PC-3 (cell line): ENCODE results near the gene USP22. TPM values are rescaled to one million over a fixed set of nuclear protein-coding genes. Genes with fewer than 3 reads are reported as not detected.

ENCODE experiments used
- ATAC-seq: fragments of 200-7000 bp; cut with Tn5 transposase; 2 replicates; pipeline ENCODE4 v1.9.1; 2020; ENCODE audit warnings: mild to moderate bottlenecking, moderate library complexity
- BruUV-seq: library from RNA; stranded (reverse); fragments of 400-500 nt; replicated peaks from 2 replicates; lab custom pipeline; 2021; lab: Mats Ljungman, UMichigan
- CTCF ChIA-PET: fragments of 300-600 bp; sonication (Branson Sonifier 250); formaldehyde crosslinking; loops from one replicate; lab custom pipeline; 2022; ENCODE audit warnings: antibody characterized with exemption; lab: Charles Lee
- POLR2A ChIA-PET: fragments of 300-600 bp; sonication (Branson Sonifier 250); formaldehyde crosslinking; loops from one replicate; lab custom pipeline; 2022; ENCODE audit warnings: antibody characterized with exemption; ENCODE audit not compliant: unreplicated experiment; lab: Charles Lee
- DNase-seq: peaks from one replicate; pipeline ENCODE4 v3.0.0-alpha.2; 2015
- H2AFZ ChIP-seq: fragments of 300-600 bp; sonication (generic); 2 replicates; pipeline ENCODE4 v1.6.0; 2016; ENCODE audit warnings: antibody characterized with exemption, low read length
- H3F3A ChIP-seq: fragments of 300-600 bp; sonication (generic); one replicate; pipeline ENCODE4 v1.6.0; 2017; ENCODE audit warnings: antibody characterized with exemption, low read length, control low read depth, mild to moderate bottlenecking; ENCODE audit not compliant: unreplicated experiment
- H3K27ac ChIP-seq: fragments of 300-600 bp; sonication (generic); 2 replicates; pipeline ENCODE4 v1.5.1; 2016; ENCODE audit warnings: mild to moderate bottlenecking, low read length
- H3K27me3 ChIP-seq: fragments of 300-600 bp; sonication (generic); 2 replicates; pipeline ENCODE4 v1.6.1; 2016; ENCODE audit warnings: low read length, mixed read lengths
- H3K36me3 ChIP-seq: fragments of 300-600 bp; sonication (generic); 2 replicates; pipeline ENCODE4 v1.6.1; 2016; ENCODE audit warnings: low read depth, mixed run types, low read length, mixed read lengths
- H3K4me1 ChIP-seq: fragments of 300-600 bp; sonication (generic); 2 replicates; pipeline ENCODE4 v1.5.1; 2016; ENCODE audit warnings: low read length; ENCODE audit not compliant: insufficient read depth
- H3K4me2 ChIP-seq: fragments of 300-600 bp; sonication (generic); 2 replicates; pipeline ENCODE4 v1.6.0; 2016; ENCODE audit warnings: low read length
- H3K4me3 ChIP-seq: fragments of 300-600 bp; sonication (generic); 2 replicates; pipeline ENCODE4 v1.5.1; 2016; ENCODE audit warnings: mild to moderate bottlenecking, low read length, mixed read lengths
- H3K79me2 ChIP-seq: fragments of 300-600 bp; sonication (generic); 2 replicates; pipeline ENCODE4 v1.6.1; 2017; ENCODE audit warnings: low read length, mixed read lengths
- H3K9ac ChIP-seq: fragments of 300-600 bp; sonication (generic); 2 replicates; pipeline ENCODE4 v1.6.0; 2016; ENCODE audit warnings: mild to moderate bottlenecking, low read length
- H3K9me2 ChIP-seq: fragments of 300-600 bp; sonication (generic); replicated peaks from 2 replicates; pipeline ENCODE4 v1.6.1; 2016; ENCODE audit warnings: mixed run types, low read length, mixed read lengths
- H3K9me3 ChIP-seq: fragments of 300-600 bp; sonication (generic); 2 replicates; pipeline ENCODE4 v1.6.1; 2016; ENCODE audit warnings: low read length, mixed read lengths
- H4K20me1 ChIP-seq: fragments of 300-600 bp; sonication (generic); 2 replicates; pipeline ENCODE4 v1.6.1; 2016; ENCODE audit warnings: low read length, mixed read lengths
- CTCF ChIP-seq: fragments of 300-600 bp; sonication (generic); conservative IDR thresholded peaks from 2 replicates; pipeline ENCODE4 v1.5.1; 2017; ENCODE audit warnings: antibody characterized with exemption, low read depth, mild to moderate bottlenecking, low read length
- EZH2 ChIP-seq: fragments of 300-600 bp; sonication (generic); IDR thresholded peaks from one replicate; pipeline ENCODE4 v1.6.1; 2017; ENCODE audit warnings: antibody characterized with exemption, mild to moderate bottlenecking, low read length; ENCODE audit not compliant: unreplicated experiment
- EZH2phosphoT487 ChIP-seq: fragments of 300-600 bp; sonication (generic); IDR thresholded peaks from 2 replicates; pipeline ENCODE4 v1.6.1; 2018; ENCODE audit warnings: mild to moderate bottlenecking, antibody characterized with exemption, low read length, borderline replicate concordance
- intact Hi-C: fragments of 100-400 bp; cut with micrococcal nuclease; formaldehyde crosslinking; loops from 2 replicates; pipeline ENCODE4 v1.9.0; 2023
- total RNA-seq: library from RNA; depleted of rRNA; stranded (reverse); fragments of >200 nt; gene quantifications from 2 replicates; pipeline ENCODE4 v1.2.3, GENCODE V29; 2014

The USP22 gene
- total RNA-seq, 1 experiment from 2014 or later, result 188 TPM

- no TSS peak for BruUV-seq
- ChIA-PET POLR2A (no interaction called here), CTCF (no interaction called here)
These were observed 39.7 kb downstream of the USP22 start for GRCh38 chr17:21003007-21003621.

GRCh38 chr17:21002309-21003006 is 40.4 kb downstream of the USP22 start:
- CTCF ChIA-PET, result no interaction called here
- no peak overlapping the region for H2AFZ ChIP-seq
- BruUV-seq, result no TSS peak
- no peaks in the 10 kb centered on the region for H3F3A ChIP-seq
- H3K9ac ChIP-seq, result no peak overlapping the region
- peaks cover 10% of the 10 kb centered on the region; the same call in 1 of the 2 replicates for H3K79me2 ChIP-seq
- H3K9me3 ChIP-seq, result no peaks in the 10 kb centered on the region
- DNase-seq (no peak), ATAC-seq (no peak)
- no peak overlapping the region for H3K4me2 ChIP-seq
- no peaks in the 10 kb centered on the region for H3K27me3 ChIP-seq
- peaks cover 32% of the 10 kb centered on the region for H4K20me1 ChIP-seq
- H3K27ac ChIP-seq, result no peak overlapping the region
- intact Hi-C loops, result no loop called here
- H3K4me3 ChIP-seq, result no peak overlapping the region
- H3K4me1 ChIP-seq, result 0 out of 2 replicates have a peak, but pooled peaks cover 3% of the 10 kb centered on the region
- no peak for TF ChIP-seq CTCF
- no peak for TF ChIP-seq EZH2phosphoT487
- H3K9me2 ChIP-seq, result no peaks in the 10 kb centered on the region
- H3K36me3 ChIP-seq, result peaks cover 75% of the 10 kb centered on the region
- POLR2A ChIA-PET, result no interaction called here

More at GRCh38 chr17:21003007-21003621, 39.7 kb downstream of the USP22 start:
- Histone ChIP-seq H3K27ac (no peak overlapping the region), H3K4me2 (no peak overlapping the region), H3K4me3 (no peak overlapping the region), H3K9ac (no peak overlapping the region), H3K27me3 (no peaks in the 10 kb centered on the region), H3K9me2 (no peaks in the 10 kb centered on the region), H3K9me3 (no peaks in the 10 kb centered on the region), H3F3A (no peaks in the 10 kb centered on the region), H3K4me1 (0 out of 2 replicates have a peak, but pooled peaks cover 3% of the 10 kb centered on the region), H2AFZ (no peak overlapping the region), H4K20me1 (peaks cover 32% of the 10 kb centered on the region), H3K79me2 (peaks cover 10% of the 10 kb centered on the region; the same call in 1 of the 2 replicates), H3K36me3 (peaks cover 82% of the 10 kb centered on the region)
- DNase-seq, result no peak
- intact Hi-C loops, result no loop called here
- peak; percentile 37 for ATAC-seq
- TF ChIP-seq EZH2, result no peak
- no peak for TF ChIP-seq CTCF
- TF ChIP-seq EZH2phosphoT487, result no peak

- BruUV-seq, result no TSS peak
- CTCF ChIA-PET, result interaction anchor here (0.7 kb wide), 1 partner anchor 41 kb away, joined by 3 read pairs; the partner anchor contains the start of gene USP22
- intact Hi-C loops, result no loop called here
These were observed 41.0 kb downstream of the USP22 start for GRCh38 chr17:21001813-21002221.

More at GRCh38 chr17:21001813-21002221, 41.0 kb downstream of the USP22 start:
- peaks cover 6% of the 10 kb centered on the region; the same call in 1 of the 2 replicates for H3K79me2 ChIP-seq
- no peaks in the 10 kb centered on the region for H3K9me3 ChIP-seq
- POLR2A ChIA-PET, result no interaction called here
- no peak overlapping the region for H3K9ac ChIP-seq
- H3K4me2 ChIP-seq, result no peak overlapping the region
- H3K36me3 ChIP-seq, result peaks cover 69% of the 10 kb centered on the region
- H3K4me1 ChIP-seq, result 0 out of 2 replicates have a peak, but pooled peaks cover 3% of the 10 kb centered on the region
- peaks cover 31% of the 10 kb centered on the region for H4K20me1 ChIP-seq
- no peaks in the 10 kb centered on the region for H3F3A ChIP-seq
- H3K27ac ChIP-seq, result no peak overlapping the region
- DNase-seq (peak; percentile 26), ATAC-seq (peak; percentile 34)
- H3K27me3 ChIP-seq, result no peaks in the 10 kb centered on the region
- H2AFZ ChIP-seq, result no peak overlapping the region
- H3K4me3 ChIP-seq, result no peak overlapping the region
- H3K9me2 ChIP-seq, result no peaks in the 10 kb centered on the region
- TF ChIP-seq EZH2phosphoT487, result no peak
- no peak for TF ChIP-seq CTCF
- no peak for TF ChIP-seq EZH2
